Endothelial cell of umbilical vein (primary cell): ENCODE data around the gene MLH1. TPM values are rescaled to one million over a fixed set of nuclear protein-coding genes. Genes with fewer than 3 reads are reported as not detected.

Source experiments
- BruUV-seq: library from RNA; stranded (reverse); fragments of 400-500 nt; replicated peaks from 2 replicates; lab custom pipeline; 2021; lab: Mats Ljungman, UMichigan
- CTCF ChIA-PET: fragments of 300-600, 350-600 bp; sonication (Branson Sonifier 250); formaldehyde crosslinking; loops from one replicate; lab custom pipeline; 2021; ENCODE audit warnings: antibody characterized with exemption, inconsistent platforms; lab: Charles Lee
- POLR2A ChIA-PET: fragments of 300-600, 350-600 bp; sonication (Branson Sonifier 250); formaldehyde crosslinking; loops from one replicate; lab custom pipeline; 2021; ENCODE audit warnings: antibody characterized with exemption, inconsistent platforms; lab: Charles Lee
- DNase-seq: peaks from one replicate; pipeline ENCODE4 v3.0.0-alpha.2; 2011; ENCODE audit warnings: low read depth, low spot score
- FAIRE-seq: peaks from 2 replicates; lab custom pipeline; 2011; peaks lifted over from hg19 to GRCh38; lab: Jason Lieb, UNC
- H2AFZ ChIP-seq: 2 replicates; pipeline ENCODE4 v1.6.0; 2012; ENCODE audit warnings: low read depth, low read length, control low read depth, inconsistent platforms
- H3K27ac ChIP-seq: 2 replicates; pipeline ENCODE4 v1.5.1; 2011; ENCODE audit warnings: low read depth, mild to moderate bottlenecking, control low read depth, low read length, moderate library complexity; ENCODE audit not compliant: insufficient read depth
- H3K27me3 ChIP-seq, 2 experiments: 2 replicates each; pipeline versions ENCODE4 v1.6.0 to v1.6.1; 2011; ENCODE audit warnings: low read length in 2 of 2, mixed read lengths in 1 of 2; ENCODE audit not compliant: control insufficient read depth in 2 of 2, insufficient read depth in 2 of 2
- H3K36me3 ChIP-seq, 2 experiments: 2 replicates in 1 of 2; 3 replicates in 1 of 2; pipeline ENCODE4 v1.5.1; 2011; ENCODE audit warnings: low read length in 2 of 2, mild to moderate bottlenecking in 1 of 2, moderate library complexity in 1 of 2; ENCODE audit not compliant: control insufficient read depth in 2 of 2, insufficient read depth in 2 of 2; ENCODE audit errors: extremely low read depth in 1 of 2
- H3K4me1 ChIP-seq: 3 replicates; pipeline ENCODE4 v1.5.1; 2011; ENCODE audit warnings: mild to moderate bottlenecking, low read length; ENCODE audit not compliant: control insufficient read depth, insufficient read depth; ENCODE audit errors: extremely low read depth
- H3K4me2 ChIP-seq: 2 replicates; pipeline ENCODE4 v1.6.1; 2011; ENCODE audit warnings: low read length, control low read depth, mixed read lengths; ENCODE audit not compliant: insufficient read depth
- H3K4me3 ChIP-seq, 3 experiments: fragments of 200-600 bp in 1 of 3; sonication (generic), shearing (Covaris generic) in 1 of 3; replicated peaks in 1 of 3; 2 replicates each; pipeline ENCODE4 v1.5.1; 2011 to 2016; ENCODE audit warnings: control low read depth in 3 of 3, low read length in 3 of 3, mild to moderate bottlenecking in 2 of 3, inconsistent platforms in 1 of 3, low read depth in 1 of 3, moderate library complexity in 1 of 3; ENCODE audit not compliant: insufficient read depth in 1 of 3
- H3K79me2 ChIP-seq: 2 replicates; pipeline ENCODE4 v1.6.0; 2012; ENCODE audit warnings: low read length, inconsistent platforms; ENCODE audit not compliant: control insufficient read depth, insufficient read depth
- H3K9ac ChIP-seq: replicated peaks from 2 replicates; pipeline ENCODE3; 2011; ENCODE audit warnings: low read length, control low read depth; ENCODE audit not compliant: insufficient read depth; ENCODE audit errors: extremely low read depth
- H3K9me1 ChIP-seq: replicated peaks from 3 replicates; pipeline ENCODE4 v1.6.0; 2011; ENCODE audit warnings: mild to moderate bottlenecking, low read length; ENCODE audit not compliant: control insufficient read depth, insufficient read depth; ENCODE audit errors: extremely low read depth
- H3K9me3 ChIP-seq: replicated peaks from 2 replicates; pipeline ENCODE4 v1.5.1; 2012; ENCODE audit warnings: low read length, inconsistent platforms; ENCODE audit not compliant: control insufficient read depth, insufficient read depth
- H4K20me1 ChIP-seq: replicated peaks from 2 replicates; pipeline ENCODE3; 2011; ENCODE audit warnings: mild to moderate bottlenecking, low read length; ENCODE audit not compliant: control insufficient read depth, insufficient read depth; ENCODE audit errors: extremely low read depth
- EZH2 ChIP-seq: IDR thresholded peaks from 2 replicates; pipeline ENCODE4 v1.6.1; 2012; ENCODE audit warnings: borderline replicate concordance, low read depth, mild to moderate bottlenecking, moderate library complexity, low read length, inconsistent platforms; ENCODE audit not compliant: severe bottlenecking
- FOS ChIP-seq: IDR thresholded peaks from 2 replicates; pipeline ENCODE4 v1.6.1; 2011; ENCODE audit warnings: mild to moderate bottlenecking, low read length, moderate library complexity, borderline replicate concordance; ENCODE audit not compliant: insufficient read depth
- GATA2 ChIP-seq: IDR thresholded peaks from 2 replicates; pipeline ENCODE4 v1.7.0; 2011; ENCODE audit warnings: low read depth, mild to moderate bottlenecking, moderate library complexity, mixed read lengths, low read length; ENCODE audit not compliant: insufficient read length, insufficient read depth
- JUN ChIP-seq: IDR thresholded peaks from 2 replicates; pipeline ENCODE4 v1.6.1; 2011; ENCODE audit warnings: borderline replicate concordance, low read depth; ENCODE audit not compliant: insufficient read length, insufficient read depth
- MYC ChIP-seq: IDR thresholded peaks from one replicate; pipeline ENCODE4 v1.6.1; 2011; ENCODE audit warnings: mild to moderate bottlenecking, low read depth, low read length
- POLR2A ChIP-seq: IDR thresholded peaks from 2 replicates; pipeline ENCODE4 v1.6.1; 2012; ENCODE audit warnings: low read depth, mild to moderate bottlenecking, control low read depth, low read length
- POLR2AphosphoS5 ChIP-seq: IDR thresholded peaks from 2 replicates; pipeline ENCODE4 v1.6.1; 2012; ENCODE audit warnings: low read depth, mild to moderate bottlenecking, control low read depth, low read length, moderate library complexity; ENCODE audit not compliant: insufficient read depth
- dilution Hi-C: fragments of 300-500 bp; cut with MboI; formaldehyde crosslinking; loops from one replicate; pipeline ENCODE4 v1.15.0; 2019; ENCODE audit warnings: low sequenced_read_pairs; ENCODE audit not compliant: extremely low pct_ligation_motif_present
- intact Hi-C: fragments of 100-400 bp; cut with micrococcal nuclease; formaldehyde crosslinking; loops from one replicate; pipeline ENCODE4 v1.10.0; 2022
- polyA plus RNA-seq, 4 experiments: library from polyadenylated mRNA; depleted of rRNA in 3 of 4; stranded (reverse) in 3 of 4; unstranded in 1 of 4; fragments of >200 nt; gene quantifications; 2 replicates each; pipeline versions ENCODE4 v1.2.1 to v1.2.3, GENCODE V29; 2011 to 2012; ENCODE audit warnings: missing spikeins in 1 of 4
- total RNA-seq: library from RNA; stranded (reverse); gene quantifications from 2 replicates; pipeline ENCODE4 v1.2.3, GENCODE V29; 2021
- TF ChIP-seq, protein P1 (sequence below), 2 donors: IDR thresholded peaks; 1 replicate in 1 of 2; 2 replicates in 1 of 2; pipeline ENCODE4 v1.5.1; 2011; ENCODE audit warnings: low read length in 2 of 2, mild to moderate bottlenecking in 2 of 2, moderate library complexity in 2 of 2, control low read depth in 1 of 2, inconsistent platforms in 1 of 2, low read depth in 1 of 2; ENCODE audit not compliant: insufficient read depth in 1 of 2; ENCODE audit errors: extremely low read depth in 1 of 2
- TF ChIP-seq, protein P2 (sequence below): IDR thresholded peaks from 2 replicates; pipeline ENCODE4 v1.6.1; 2011; ENCODE audit not compliant: insufficient read depth, insufficient read length

The MLH1 gene
- total and polyA plus RNA-seq, 2 donors (not counting 3 experiments of a cell fraction or from before 2014, with no cell fraction given), result 22.2 to 32.9 TPM

DNA sequence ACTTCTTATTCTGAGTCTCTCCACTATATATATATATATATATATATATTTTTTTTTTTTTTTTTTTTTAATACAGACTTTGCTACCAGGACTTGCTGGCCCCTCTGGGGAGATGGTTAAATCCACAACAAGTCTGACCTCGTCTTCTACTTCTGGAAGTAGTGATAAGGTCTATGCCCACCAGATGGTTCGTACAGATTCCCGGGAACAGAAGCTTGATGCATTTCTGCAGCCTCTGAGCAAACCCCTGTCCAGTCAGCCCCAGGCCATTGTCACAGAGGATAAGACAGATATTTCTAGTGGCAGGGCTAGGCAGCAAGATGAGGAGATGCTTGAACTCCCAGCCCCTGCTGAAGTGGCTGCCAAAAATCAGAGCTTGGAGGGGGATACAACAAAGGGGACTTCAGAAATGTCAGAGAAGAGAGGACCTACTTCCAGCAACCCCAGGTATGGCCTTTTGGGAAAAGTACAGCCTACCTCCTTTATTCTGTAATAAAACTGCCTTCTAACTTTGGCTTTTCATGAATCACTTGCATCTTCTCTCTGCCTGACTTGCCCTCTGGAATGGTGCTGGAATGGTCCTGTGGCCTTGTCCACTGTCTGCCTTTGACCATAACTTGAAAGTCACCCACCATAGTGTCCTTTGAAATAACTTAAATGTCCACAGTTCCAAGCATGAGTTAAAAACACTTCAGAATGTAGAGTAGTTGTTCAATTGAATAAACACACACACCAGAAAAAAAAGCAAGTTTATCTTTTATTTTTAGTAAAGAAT, 32.4 kb downstream of the MLH1 start:
- dilution Hi-C loops, result no loop called here
- no peak overlapping the region for H3K4me3 ChIP-seq
- peaks cover 13 to 15% of the 10 kb centered on the region in 2 experiments for H3K36me3 ChIP-seq
- DNase-seq (no peak), FAIRE-seq (peak; percentile 37)
- intact Hi-C loops, result no loop called here
- no peaks in the 10 kb centered on the region for H4K20me1 ChIP-seq
- no TSS peak for BruUV-seq
- no peak overlapping the region for H2AFZ ChIP-seq
- TF ChIP-seq POLR2A (no peak), POLR2AphosphoS5 (no peak), FOS (no peak), JUN (no peak), EZH2 (no peak), GATA2 (no peak), MYC (no peak)
- TF ChIP-seq, protein P1, sequence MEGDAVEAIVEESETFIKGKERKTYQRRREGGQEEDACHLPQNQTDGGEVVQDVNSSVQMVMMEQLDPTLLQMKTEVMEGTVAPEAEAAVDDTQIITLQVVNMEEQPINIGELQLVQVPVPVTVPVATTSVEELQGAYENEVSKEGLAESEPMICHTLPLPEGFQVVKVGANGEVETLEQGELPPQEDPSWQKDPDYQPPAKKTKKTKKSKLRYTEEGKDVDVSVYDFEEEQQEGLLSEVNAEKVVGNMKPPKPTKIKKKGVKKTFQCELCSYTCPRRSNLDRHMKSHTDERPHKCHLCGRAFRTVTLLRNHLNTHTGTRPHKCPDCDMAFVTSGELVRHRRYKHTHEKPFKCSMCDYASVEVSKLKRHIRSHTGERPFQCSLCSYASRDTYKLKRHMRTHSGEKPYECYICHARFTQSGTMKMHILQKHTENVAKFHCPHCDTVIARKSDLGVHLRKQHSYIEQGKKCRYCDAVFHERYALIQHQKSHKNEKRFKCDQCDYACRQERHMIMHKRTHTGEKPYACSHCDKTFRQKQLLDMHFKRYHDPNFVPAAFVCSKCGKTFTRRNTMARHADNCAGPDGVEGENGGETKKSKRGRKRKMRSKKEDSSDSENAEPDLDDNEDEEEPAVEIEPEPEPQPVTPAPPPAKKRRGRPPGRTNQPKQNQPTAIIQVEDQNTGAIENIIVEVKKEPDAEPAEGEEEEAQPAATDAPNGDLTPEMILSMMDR (IDR thresholded peaks at IDR 0.05; ENCODE audit: extremely low read depth in 1 of 2, insufficient read depth in 1 of 2, low read depth in 1 of 2, low read length in 2 of 2), result no peak
- TF ChIP-seq, protein P2, sequence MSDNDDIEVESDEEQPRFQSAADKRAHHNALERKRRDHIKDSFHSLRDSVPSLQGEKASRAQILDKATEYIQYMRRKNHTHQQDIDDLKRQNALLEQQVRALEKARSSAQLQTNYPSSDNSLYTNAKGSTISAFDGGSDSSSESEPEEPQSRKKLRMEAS, result no peak
- H3K9me1 ChIP-seq, result no peaks in the 10 kb centered on the region
- CTCF ChIA-PET, result interaction anchor here (1.1 to 7.6 kb wide), 9 partner anchors 8 to 229 kb away, joined by 3 to 141 read pairs (median 6); no protein-coding TSS in a partner anchor
- no peaks in the 10 kb centered on the region for H3K4me1 ChIP-seq
- no peak overlapping the region for H3K9ac ChIP-seq
- H3K27me3 ChIP-seq, result no peaks in the 10 kb centered on the region
- no peaks in the 10 kb centered on the region for H3K79me2 ChIP-seq
- no peak overlapping the region for H3K4me2 ChIP-seq
- H3K27ac ChIP-seq, result no peak overlapping the region
- H3K9me3 ChIP-seq, result no peaks in the 10 kb centered on the region
- POLR2A ChIA-PET, result interaction anchor here (0.7 kb wide), 1 partner anchor 40 kb away, joined by 3 read pairs; no protein-coding TSS in a partner anchor
